Large intestine (tissue), 12 donors: ENCODE data around the gene PLXNC1. TPM values are rescaled to one million over a fixed set of nuclear protein-coding genes. Genes with fewer than 3 reads are reported as not detected.

Source experiments
- DNase-seq, 2 donors: peaks; one replicate each; pipeline versions ENCODE4 v3.0.0 to v3.0.0-alpha.2; 2013
- H3K27ac ChIP-seq: one replicate; pipeline ENCODE4 v1.5.1; 2013; ENCODE audit warnings: low read length
- H3K27me3 ChIP-seq: 2 replicates; pipeline ENCODE4 v1.6.1; 2013; ENCODE audit warnings: low read length; ENCODE audit not compliant: control insufficient read depth, insufficient read depth
- H3K36me3 ChIP-seq: 2 replicates; pipeline ENCODE4 v1.6.1; 2013; ENCODE audit warnings: low read length; ENCODE audit not compliant: control insufficient read depth, insufficient read depth
- H3K4me1 ChIP-seq: one replicate; pipeline ENCODE4 v1.6.1; 2013; ENCODE audit warnings: low read length; ENCODE audit not compliant: control insufficient read depth, insufficient read depth
- H3K4me3 ChIP-seq: one replicate; pipeline ENCODE4 v1.5.1; 2013; ENCODE audit warnings: low read length
- H3K9me3 ChIP-seq: one replicate; pipeline ENCODE4 v1.6.1; 2013; ENCODE audit warnings: mild to moderate bottlenecking, low read depth, low read length, moderate library complexity; ENCODE audit not compliant: control insufficient read depth
- WGBS: methylation state at CpG from one replicate; pipeline ENCODE4 v1.1.5; 2013; ENCODE audit warnings: low lambda C conversion rate; ENCODE audit not compliant: insufficient coverage; 5-methylcytosine and 5-hydroxymethylcytosine counted together
- long read RNA-seq, 11 donors: transcript quantifications; one replicate each; lab custom pipeline, GENCODE V29; 2026
- polyA plus RNA-seq: library from polyadenylated mRNA; unstranded; fragments of 120-200 nt; gene quantifications from one replicate; pipeline ENCODE4 v1.2.1, GENCODE V29; 2013

The PLXNC1 gene
- polyA plus RNA-seq, result 20.3 TPM
- long read RNA-seq, donor 1, result 0 reads
- long read RNA-seq, donor 2, result 0 reads
- long read RNA-seq, donor 3, result 0 reads
- long read RNA-seq, donor 4, result 0 reads
- long read RNA-seq, donor 5, partial matches to known transcripts, result 0 of 1 reads
- long read RNA-seq, donor 5, other reads (novel, unspliced or antisense), result 0 of 1 reads
- long read RNA-seq, donor 6, full-length matches to known transcripts, result 1 of 1 reads
- long read RNA-seq, donor 6, partial matches to known transcripts, result 0 of 1 reads
- long read RNA-seq, donor 6, other reads (novel, unspliced or antisense), result 0 of 1 reads
- long read RNA-seq, donor 7, result 0 reads
- long read RNA-seq, donor 8, result 0 reads
- long read RNA-seq, donor 9, result 0 reads
- long read RNA-seq, donor 10, full-length matches to known transcripts, result 3 of 3 reads
- long read RNA-seq, donor 10, partial matches to known transcripts, result 0 of 3 reads
- long read RNA-seq, donor 10, other reads (novel, unspliced or antisense), result 0 of 3 reads
- long read RNA-seq, donor 11, partial matches to known transcripts, result 5 of 5 reads
- long read RNA-seq, donor 11, other reads (novel, unspliced or antisense), result 0 of 5 reads

DNA sequence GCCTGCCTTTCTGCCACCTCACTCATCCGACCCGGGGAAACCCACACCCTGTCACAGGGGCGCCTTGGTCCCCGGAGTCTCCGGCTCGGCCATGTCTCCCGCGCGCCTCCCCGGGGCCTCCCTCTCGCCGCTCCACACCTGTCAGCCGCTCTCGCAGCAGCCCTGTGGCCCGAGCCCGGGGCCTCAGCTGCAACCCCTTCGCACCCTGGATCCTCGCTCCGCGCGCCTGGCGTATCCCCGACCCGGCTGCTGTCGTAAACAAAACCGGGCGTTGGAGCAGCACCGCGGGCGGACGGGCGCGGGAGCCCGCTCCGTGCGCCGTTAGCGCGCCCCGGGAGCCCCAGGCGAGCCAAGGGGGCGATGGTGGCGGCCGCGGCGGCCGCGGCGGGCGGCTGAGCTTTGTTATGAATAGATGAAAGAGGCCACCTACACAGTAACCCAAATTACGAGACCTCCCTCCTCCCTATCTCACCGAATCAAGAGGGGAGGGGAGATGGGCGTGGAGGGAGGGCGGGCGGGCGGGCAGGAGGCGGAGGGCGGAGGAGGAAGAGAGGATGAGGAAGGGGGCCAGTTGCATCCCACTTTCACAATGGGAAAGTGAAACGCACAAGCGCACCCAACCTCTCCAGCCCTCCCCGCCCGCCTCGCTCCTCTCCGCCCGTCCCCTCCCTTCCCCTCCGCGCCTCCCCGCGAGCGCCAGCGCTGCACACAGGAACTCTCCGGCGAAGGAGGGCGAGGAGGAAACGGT, at the start of gene PLXNC1:
Gene PLXNC1 (plus strand): TSS at position 587 of the 748 bp plus-strand sequence. CDS start 395 bp downstream, outside the sequence.
- Histone ChIP-seq H3K27ac (peak within 1 kb of the TSS; percentile 79), H3K4me3 (peak within 1 kb of the TSS; percentile 69), H3K4me1 (peaks cover 36% of the 10 kb centered on the region), H3K27me3 (peaks cover 14% of the 10 kb centered on the region), H3K9me3 (no peaks in the 10 kb centered on the region), H3K36me3 (no peaks in the 10 kb centered on the region)
- WGBS, result no CpG with 5 or more reads among the region's 75 CpGs
- peak in 1 of 2 donors; percentile 72 for DNase-seq

DNA sequence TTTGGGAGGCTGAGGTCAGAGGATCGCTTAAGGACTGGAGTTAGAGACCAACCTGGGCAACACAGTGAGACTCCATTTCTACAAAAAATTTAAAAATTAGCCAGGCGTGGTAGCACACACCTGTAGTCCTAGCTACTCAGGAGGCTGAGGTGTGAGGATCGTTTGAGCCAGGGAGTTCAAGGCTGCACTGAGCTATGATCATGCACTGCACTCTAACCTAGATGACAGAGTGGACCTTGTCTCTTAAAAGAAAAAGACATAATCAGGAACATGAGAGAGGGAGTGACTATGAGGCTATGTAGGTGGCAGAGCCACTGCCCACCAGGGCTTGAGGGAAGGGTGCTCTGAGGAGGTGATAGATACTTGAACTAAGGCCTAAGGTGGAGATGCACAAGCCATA, 49.2 kb upstream of the PLXNC1 start:
- Histone ChIP-seq H3K36me3 (no peaks in the 10 kb centered on the region), H3K9me3 (no peaks in the 10 kb centered on the region), H3K27ac (no peak overlapping the region), H3K27me3 (no peaks in the 10 kb centered on the region), H3K4me1 (peaks cover 17% of the 10 kb centered on the region), H3K4me3 (no peak overlapping the region)
- WGBS, result no CpG with 5 or more reads among the region's 3 CpGs
- no peak for DNase-seq

DNA sequence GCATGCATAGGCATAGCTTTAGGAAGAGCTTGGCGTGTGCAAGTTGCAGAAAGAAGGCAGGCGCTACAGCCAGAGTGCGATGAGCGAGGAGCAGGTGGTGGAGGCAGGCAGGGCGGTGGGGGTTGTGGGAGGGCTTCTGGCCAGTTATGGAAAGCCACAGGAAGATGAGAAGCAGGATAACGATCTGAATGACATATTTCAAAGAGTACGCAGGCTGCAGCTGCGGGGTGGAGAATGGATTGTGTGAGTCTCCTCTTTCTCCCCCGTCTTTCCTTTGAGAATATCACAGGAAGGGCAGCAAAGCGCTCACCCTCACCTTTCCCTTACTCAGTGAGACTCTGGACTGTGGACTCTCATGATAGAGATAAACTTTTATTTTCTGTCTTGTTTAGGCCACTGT, 48.7 kb upstream of the PLXNC1 start:
- Histone ChIP-seq H3K9me3 (no peaks in the 10 kb centered on the region), H3K27me3 (no peaks in the 10 kb centered on the region), H3K4me3 (no peak overlapping the region), H3K36me3 (no peaks in the 10 kb centered on the region), H3K4me1 (peaks cover 17% of the 10 kb centered on the region), H3K27ac (no peak overlapping the region)
- peak in 1 of 2 donors; percentile 77 for DNase-seq
- WGBS, result 0% methylated on average over 1 of the region's 10 CpGs

DNA sequence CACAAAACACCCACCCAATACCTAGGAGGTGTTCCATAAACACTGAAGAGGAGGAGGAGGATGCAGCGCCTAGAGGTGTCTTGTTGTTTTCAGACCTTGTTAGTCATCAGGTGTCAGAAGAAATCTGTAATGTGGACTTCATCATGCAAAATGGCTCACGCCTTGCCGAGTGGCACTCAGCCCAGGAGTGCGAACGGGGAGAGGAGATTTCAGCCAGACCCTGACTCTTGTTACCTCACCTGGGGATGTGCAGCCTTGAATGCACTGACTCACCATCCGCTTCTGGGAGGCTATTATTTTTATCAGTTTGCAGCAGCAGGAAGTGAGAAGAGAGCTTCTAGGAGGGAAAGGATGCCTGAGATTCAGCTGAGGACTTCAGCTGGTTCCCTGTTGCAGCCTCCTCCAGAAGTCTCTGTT, 48.2 kb upstream of the PLXNC1 start:
- Histone ChIP-seq H3K36me3 (no peaks in the 10 kb centered on the region), H3K27me3 (no peaks in the 10 kb centered on the region), H3K4me1 (peaks cover 17% of the 10 kb centered on the region), H3K27ac (no peak overlapping the region), H3K9me3 (no peaks in the 10 kb centered on the region), H3K4me3 (no peak overlapping the region)
- peak in 1 of 2 donors; percentile 58 for DNase-seq
- WGBS, result no CpG with 5 or more reads among the region's 6 CpGs

DNA sequence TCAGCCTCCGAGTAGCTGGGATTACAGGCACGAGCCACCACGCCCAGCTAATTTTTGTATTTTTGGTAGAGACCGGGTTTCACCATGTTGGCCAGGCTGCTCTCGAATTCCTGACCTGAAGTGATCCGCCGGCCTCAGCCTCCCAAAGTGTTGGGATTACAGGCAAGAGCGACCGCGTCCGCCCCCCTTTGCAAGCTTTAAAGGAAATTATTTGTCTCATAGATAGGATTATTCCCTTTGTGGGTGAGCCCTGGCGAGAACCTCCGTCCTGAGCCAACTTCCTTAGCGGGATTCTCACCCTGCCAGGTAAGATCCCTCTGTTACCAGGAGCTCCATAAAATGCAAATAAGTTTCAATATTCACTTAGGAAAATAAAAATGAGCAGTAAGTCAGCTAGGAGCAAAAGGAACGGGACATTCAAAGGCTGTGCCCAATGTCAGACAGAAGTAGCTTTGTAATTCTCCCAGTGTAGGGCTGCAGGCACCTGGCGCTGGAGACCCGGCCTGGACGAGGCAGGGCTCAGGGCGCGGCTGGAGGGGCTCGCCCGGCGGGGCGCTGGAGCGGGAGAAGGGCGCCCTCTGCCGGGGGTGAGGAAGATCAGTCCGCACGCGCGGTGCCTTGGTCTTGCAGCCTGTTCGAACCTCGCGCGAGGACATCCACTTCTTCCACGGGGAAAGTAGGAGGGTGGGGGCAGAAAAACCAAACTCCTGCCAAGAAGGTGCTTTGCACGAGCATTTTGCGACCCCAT, 47.2 kb upstream of the PLXNC1 start:
- no peaks in the 10 kb centered on the region for H3K9me3 ChIP-seq
- H3K4me1 ChIP-seq, result peaks cover 17% of the 10 kb centered on the region
- H3K4me3 ChIP-seq, result peak overlapping the region; percentile 66
- H3K27me3 ChIP-seq, result no peaks in the 10 kb centered on the region
- H3K36me3 ChIP-seq, result no peaks in the 10 kb centered on the region
- DNase-seq, result peak; percentile 69 to 74
- WGBS, result no CpG with 5 or more reads among the region's 38 CpGs
- no peak overlapping the region for H3K27ac ChIP-seq

DNA sequence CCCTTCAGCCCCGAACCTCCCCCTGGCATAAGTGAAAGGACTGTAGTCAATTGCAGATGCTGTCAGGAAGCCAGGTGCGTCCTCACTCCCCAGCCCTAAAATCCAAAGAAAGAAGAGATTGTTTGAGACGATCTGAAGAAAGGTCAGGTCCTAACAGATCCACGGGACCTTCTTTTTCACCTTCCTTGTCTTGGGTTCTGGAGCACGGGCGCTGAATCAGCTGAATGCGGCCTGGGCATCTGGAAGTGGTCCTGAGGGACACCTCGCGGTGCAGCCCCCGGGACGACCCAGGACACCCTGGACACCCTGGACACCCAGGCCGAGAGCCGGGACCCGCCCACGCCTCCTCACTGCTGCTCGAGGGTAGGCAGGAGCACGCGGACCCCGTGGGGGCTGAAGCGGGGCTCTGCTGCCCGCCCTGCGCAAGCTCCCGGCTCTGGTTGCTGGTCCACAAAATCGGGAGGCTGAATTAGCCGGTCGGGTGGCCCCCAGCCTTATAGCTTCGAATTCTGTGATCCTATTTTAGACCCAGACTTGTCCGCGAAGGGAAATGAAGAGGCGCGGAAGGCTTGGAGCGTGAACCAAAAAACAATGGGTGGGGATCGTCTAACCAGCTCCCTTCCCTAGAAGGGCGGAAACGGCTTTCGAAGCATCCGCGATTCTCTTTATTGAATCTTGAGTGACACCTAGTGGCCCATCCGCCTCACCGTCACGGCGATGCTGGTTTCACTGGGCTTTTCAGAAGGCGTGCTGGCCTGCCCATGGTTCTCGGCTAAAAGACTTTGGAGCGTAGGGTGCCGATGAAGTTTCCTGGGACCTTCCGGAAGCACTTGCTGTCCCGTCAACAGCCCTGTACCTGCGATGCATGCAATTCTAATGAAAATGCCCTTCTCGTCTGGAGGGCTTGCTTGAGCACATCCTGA, 46.4 kb upstream of the PLXNC1 start:
- peak; percentile 78 to 84 for DNase-seq
- WGBS, result no CpG with 5 or more reads among the region's 50 CpGs

DNA sequence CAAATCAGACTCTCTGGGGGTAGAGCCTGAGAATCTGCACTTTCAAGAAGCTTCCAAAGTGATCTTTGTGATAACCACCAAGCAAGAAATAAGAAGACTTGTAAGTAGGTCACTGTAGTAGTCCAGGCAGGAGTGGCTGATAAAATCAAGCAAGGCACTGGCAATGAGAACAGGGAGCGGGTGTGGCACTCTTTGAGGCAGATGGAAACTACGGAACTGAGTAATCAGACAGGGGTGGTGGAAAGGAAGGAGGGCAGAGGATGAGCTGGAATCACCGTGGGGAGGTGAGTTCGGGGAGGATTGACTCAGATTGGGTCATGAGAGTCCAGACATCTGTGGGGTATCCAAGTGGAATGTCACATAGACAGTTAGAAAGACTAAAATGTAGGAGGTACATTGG, 44.4 kb upstream of the PLXNC1 start:
- Histone ChIP-seq H3K4me1 (peaks cover 21% of the 10 kb centered on the region), H3K27ac (no peak overlapping the region), H3K4me3 (no peak overlapping the region), H3K27me3 (no peaks in the 10 kb centered on the region), H3K9me3 (no peaks in the 10 kb centered on the region), H3K36me3 (no peaks in the 10 kb centered on the region)
- no peak for DNase-seq
- WGBS, result 80% methylated on average over 2 of the region's 4 CpGs

More for the DNA sequence above, 46.4 kb upstream of the PLXNC1 start:
- H3K4me1 ChIP-seq, result peaks cover 17% of the 10 kb centered on the region
- H3K9me3 ChIP-seq, result no peaks in the 10 kb centered on the region
- H3K27me3 ChIP-seq, result no peaks in the 10 kb centered on the region
- H3K4me3 ChIP-seq, result peak overlapping the region; percentile 66
- H3K27ac ChIP-seq, result no peak overlapping the region
- H3K36me3 ChIP-seq, result no peaks in the 10 kb centered on the region

DNA sequence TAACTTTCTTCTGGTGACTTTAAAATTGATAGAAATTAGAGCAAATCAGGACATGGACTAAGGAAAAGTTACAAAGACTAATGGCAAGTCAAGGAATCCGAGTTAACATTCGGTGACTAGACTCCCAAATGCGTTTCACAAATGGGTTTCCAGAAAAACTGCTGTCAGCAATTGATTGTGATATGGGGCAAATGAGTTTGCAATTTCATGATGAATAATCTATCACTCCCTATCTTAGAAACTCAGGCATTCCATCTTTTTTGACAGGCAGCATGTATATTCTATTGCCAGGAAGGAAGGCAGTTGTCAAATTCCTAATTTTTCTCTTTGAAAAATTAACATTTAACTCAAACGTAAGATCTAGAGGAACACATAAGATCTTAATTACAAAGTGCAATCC, 40.5 kb upstream of the PLXNC1 start:
- H3K9me3 ChIP-seq, result no peaks in the 10 kb centered on the region
- no peaks in the 10 kb centered on the region for H3K27me3 ChIP-seq
- H3K4me3 ChIP-seq, result no peak overlapping the region
- WGBS, result 94% methylated on average over 3 of the region's 4 CpGs
- H3K36me3 ChIP-seq, result no peaks in the 10 kb centered on the region
- H3K4me1 ChIP-seq, result peaks cover 11% of the 10 kb centered on the region
- no peak for DNase-seq
- no peak overlapping the region for H3K27ac ChIP-seq

DNA sequence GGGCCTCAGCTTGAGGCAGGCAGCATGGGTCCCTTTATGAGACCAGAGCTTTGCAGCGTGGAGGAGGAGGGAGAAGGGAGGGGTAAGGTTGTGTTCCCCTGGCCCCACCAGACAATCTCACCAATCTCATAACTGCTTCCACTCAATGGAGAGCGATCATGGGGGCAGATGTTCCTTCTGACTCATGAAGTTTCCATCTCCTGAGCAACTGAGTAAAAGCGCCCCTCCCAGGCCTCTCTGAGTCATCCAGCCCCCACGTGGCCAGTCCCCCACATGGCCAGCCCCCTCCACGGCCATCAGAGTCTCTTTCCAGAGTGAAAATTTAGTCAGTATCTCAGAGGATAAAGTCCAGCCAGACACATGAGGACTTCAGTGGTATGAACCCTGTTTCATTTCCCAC, 39.2 kb upstream of the PLXNC1 start:
- H3K4me1 ChIP-seq, result peaks cover 11% of the 10 kb centered on the region
- no CpG with 5 or more reads among the region's 5 CpGs for WGBS
- no peak overlapping the region for H3K4me3 ChIP-seq
- no peaks in the 10 kb centered on the region for H3K27me3 ChIP-seq
- H3K27ac ChIP-seq, result peak overlapping the region; percentile 67
- no peaks in the 10 kb centered on the region for H3K36me3 ChIP-seq
- no peaks in the 10 kb centered on the region for H3K9me3 ChIP-seq
- DNase-seq, result peak; percentile 87 to 93
